Liver (tissue), 9 donors: Measurements from ENCODE around the gene GATAD2B. TPM values are rescaled to one million over a fixed set of nuclear protein-coding genes. Genes with fewer than 3 reads are reported as not detected.

Experiments
- DNase-seq: peaks from one replicate; pipeline ENCODE4 v3.0.0-alpha.2; 2017; ENCODE audit warnings: low spot score
- H3K27ac ChIP-seq, 2 donors: one replicate each; pipeline ENCODE4 v1.7.0; 2013; ENCODE audit warnings: inconsistent platforms in 2 of 2, low read length in 2 of 2, control low read depth in 1 of 2, low read depth in 1 of 2, mild to moderate bottlenecking in 1 of 2
- H3K27me3 ChIP-seq, 4 donors: one replicate each; pipeline versions ENCODE4 v1.6.1 to v1.7.0; 2013; ENCODE audit warnings: low read length in 3 of 4, inconsistent platforms in 1 of 4, mild to moderate bottlenecking in 1 of 4, moderate library complexity in 1 of 4; ENCODE audit not compliant: control insufficient read depth in 4 of 4, insufficient read depth in 4 of 4
- H3K36me3 ChIP-seq, 4 donors: one replicate each; pipeline versions ENCODE4 v1.6.1 to v1.7.0; 2013; ENCODE audit warnings: low read length in 3 of 4, mild to moderate bottlenecking in 3 of 4, low read depth in 1 of 4, moderate library complexity in 1 of 4; ENCODE audit not compliant: control insufficient read depth in 4 of 4, insufficient read depth in 3 of 4
- H3K4me1 ChIP-seq, 4 donors: one replicate each; pipeline versions ENCODE4 v1.6.1 to v1.7.0; 2013; ENCODE audit warnings: low read length in 3 of 4, mild to moderate bottlenecking in 3 of 4, moderate library complexity in 1 of 4; ENCODE audit not compliant: control insufficient read depth in 4 of 4, insufficient read depth in 4 of 4
- H3K4me3 ChIP-seq, 3 donors: one replicate each; pipeline versions ENCODE4 v1.6.1 to v1.7.0; 2013; ENCODE audit warnings: low read length in 3 of 3, control low read depth in 1 of 3, low read depth in 1 of 3, mild to moderate bottlenecking in 1 of 3
- H3K9ac ChIP-seq, 2 donors: one replicate each; pipeline ENCODE4 v1.7.0; 2013; ENCODE audit warnings: low read length in 2 of 2, mild to moderate bottlenecking in 2 of 2, moderate library complexity in 2 of 2, control low read depth in 1 of 2, low read depth in 1 of 2
- H3K9me3 ChIP-seq, 4 donors: one replicate each; pipeline versions ENCODE4 v1.6.1 to v1.7.0; 2013; ENCODE audit warnings: low read length in 3 of 4; ENCODE audit not compliant: control insufficient read depth in 4 of 4
- EGR1 ChIP-seq, 2 donors: IDR thresholded peaks; 2 replicates each; pipeline ENCODE4 v1.6.1; 2016 to 2018; ENCODE audit warnings: antibody characterized with exemption in 2 of 2, low read depth in 2 of 2
- FOXA1 ChIP-seq: IDR thresholded peaks from 2 replicates; pipeline ENCODE4 v1.6.1; 2016; ENCODE audit warnings: antibody characterized with exemption
- FOXA2 ChIP-seq: IDR thresholded peaks from 2 replicates; pipeline ENCODE4 v1.6.1; 2016; ENCODE audit warnings: antibody characterized with exemption
- GABPA ChIP-seq, 2 donors: IDR thresholded peaks in 1 of 2; conservative IDR thresholded peaks in 1 of 2; 2 replicates each; pipeline ENCODE4 v1.6.1; 2016; ENCODE audit warnings: antibody characterized with exemption in 2 of 2, mild to moderate bottlenecking in 1 of 2, moderate library complexity in 1 of 2
- HNF4A ChIP-seq, 2 donors: conservative IDR thresholded peaks; 2 replicates each; pipeline ENCODE4 v1.6.1; 2016; ENCODE audit warnings: antibody characterized with exemption in 2 of 2, mild to moderate bottlenecking in 2 of 2
- HNF4G ChIP-seq: IDR thresholded peaks from 2 replicates; pipeline ENCODE4 v1.6.1; 2016; ENCODE audit warnings: antibody characterized with exemption
- NR2F2 ChIP-seq: IDR thresholded peaks from 2 replicates; pipeline ENCODE4 v1.6.1; 2016; ENCODE audit warnings: antibody characterized with exemption
- RAD21 ChIP-seq, 2 donors: IDR thresholded peaks; 2 replicates each; pipeline ENCODE4 v1.6.1; 2016; ENCODE audit warnings: antibody characterized with exemption in 2 of 2, mild to moderate bottlenecking in 2 of 2
- RXRA ChIP-seq, 2 donors: IDR thresholded peaks; 2 replicates each; pipeline ENCODE4 v1.6.1; 2017 to 2018; ENCODE audit warnings: antibody characterized with exemption in 2 of 2, mild to moderate bottlenecking in 1 of 2
- TAF1 ChIP-seq: conservative IDR thresholded peaks from 2 replicates; pipeline ENCODE4 v1.6.1; 2016; ENCODE audit warnings: antibody characterized with exemption, mild to moderate bottlenecking
- YY1 ChIP-seq: IDR thresholded peaks from 2 replicates; pipeline ENCODE4 v1.6.1; 2016; ENCODE audit warnings: antibody characterized with exemption, mild to moderate bottlenecking
- WGBS: extraction: QIAGEN DNeasy Blood & Tissue Kit; methylation state at CpG from one replicate; pipeline ENCODE4 v1.1.7; 2013; 5-methylcytosine and 5-hydroxymethylcytosine counted together
- polyA plus RNA-seq, 2 donors: library from polyadenylated mRNA; stranded (reverse) in 1 of 2; unstranded in 1 of 2; fragments of 200-250 nt in 1 of 2; fragments of >200 nt in 1 of 2; fragmentation: Nextera tagmentation in 1 of 2; extraction: Ambion mirVana in 1 of 2; gene quantifications; one replicate each; pipeline versions ENCODE4 v1.2.1 to v1.2.3, GENCODE V29; 2013 to 2015
- total RNA-seq, 2 donors: library from RNA; depleted of rRNA; stranded (reverse); fragments of >200 nt; gene quantifications; one replicate each; pipeline ENCODE4 v1.2.3, GENCODE V29; 2014
- TF ChIP-seq, protein P1 (sequence below): IDR thresholded peaks from 2 replicates; pipeline ENCODE4 v1.6.1; 2016; ENCODE audit warnings: antibody characterized with exemption
- TF ChIP-seq, protein P2 (sequence below): IDR thresholded peaks from 2 replicates; pipeline ENCODE4 v1.6.1; 2016; ENCODE audit warnings: antibody characterized with exemption
- donor health status: healthy.
- donor health status: healthy.
- donor health status: healthy.
- donor health status: healthy.
- donor health status: healthy.

GATAD2B gene
- total and polyA plus RNA-seq, 4 donors: 3.2 to 4.9 (median 3.9) TPM

DNA sequence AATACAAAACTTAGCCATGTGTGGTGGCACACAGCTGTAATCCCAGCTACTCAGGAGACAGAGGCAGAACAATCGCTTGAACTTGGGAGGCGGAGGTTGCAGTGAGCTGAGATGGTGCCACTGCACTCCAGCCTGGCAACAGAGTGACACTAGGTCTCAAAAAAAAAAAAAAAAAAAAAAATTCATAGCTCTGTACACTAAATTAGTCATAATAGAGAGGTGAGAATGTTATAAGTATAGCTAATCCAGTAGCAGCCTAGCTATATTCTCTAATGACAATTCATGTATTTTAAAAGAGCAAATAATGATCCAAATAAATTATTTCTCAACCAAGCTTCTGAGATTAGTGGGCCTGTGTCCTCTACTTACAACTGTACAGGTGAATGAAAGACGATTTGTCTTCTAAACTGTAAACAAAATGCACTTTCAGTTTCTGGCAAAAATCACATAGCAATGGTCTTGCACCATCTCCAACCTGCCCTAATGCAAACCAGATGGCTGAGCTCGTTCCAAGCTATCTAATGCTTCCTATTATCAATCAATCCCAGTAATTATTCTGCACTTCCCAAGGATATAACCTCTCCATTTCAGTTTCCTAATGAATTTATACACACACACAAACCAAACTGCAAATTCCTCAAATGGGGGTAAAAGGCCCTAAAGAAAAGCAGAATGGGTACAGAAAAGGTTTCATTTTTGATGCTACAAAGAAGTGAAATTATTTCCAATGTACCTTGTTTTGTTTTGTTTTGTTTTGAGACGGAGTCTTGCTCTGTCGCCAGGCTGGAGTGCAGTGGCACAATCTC is 56.5 kb downstream of the GATAD2B start:
- no peak for DNase-seq
- H3K4me1 ChIP-seq: peaks cover 5 to 15% (median 10%) of the 10 kb centered on the region in 4 donors
- no peak overlapping the region for H3K9ac ChIP-seq
- peak in 1 of 2 donors; percentile 13 for TF ChIP-seq HNF4A (conservative IDR thresholded peaks at IDR 0.05)
- TF ChIP-seq RXRA (IDR thresholded peaks at IDR 0.05): peak in 1 of 2 donors; percentile 15
- no peak for TF ChIP-seq FOXA1
- peak overlapping the region; percentile 38 to 45 for H3K27ac ChIP-seq
- peaks cover 0 to 1% (median 0%) of the 10 kb centered on the region in 4 donors for H3K36me3 ChIP-seq
- H3K9me3 ChIP-seq: no peaks in the 10 kb centered on the region
- WGBS: 47% methylated on average over 6 of the region's 6 CpGs
- H3K27me3 ChIP-seq: no peaks in the 10 kb centered on the region
- no peak overlapping the region for H3K4me3 ChIP-seq

DNA sequence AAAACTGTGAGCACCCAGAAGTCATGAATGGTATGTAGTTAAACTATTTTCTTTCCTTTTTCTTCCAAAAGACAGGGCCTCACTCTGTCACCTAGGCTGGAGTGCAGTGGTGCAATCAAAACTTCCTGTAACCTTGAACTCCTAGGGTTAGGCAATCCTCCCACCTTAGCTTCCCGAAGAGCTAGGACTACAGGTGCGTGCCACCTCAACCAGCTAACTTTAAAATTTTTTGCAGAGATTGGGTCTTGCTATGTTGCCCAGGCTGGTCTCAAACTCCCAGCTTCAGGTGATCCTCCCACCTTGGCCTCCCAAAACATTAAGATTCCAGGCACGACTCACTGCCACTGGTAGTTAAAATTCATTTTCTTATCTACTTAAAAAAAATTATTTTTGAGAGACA is 62.5 kb downstream of the GATAD2B start:
- Histone ChIP-seq H3K36me3 (peaks cover 0 to 3% (median 0%) of the 10 kb centered on the region in 4 donors), H3K27me3 (no peaks in the 10 kb centered on the region), H3K9ac (no peak overlapping the region), H3K9me3 (no peaks in the 10 kb centered on the region), H3K4me3 (no peak overlapping the region), H3K4me1 (peaks cover 0 to 2% (median 0%) of the 10 kb centered on the region in 4 donors), H3K27ac (no peak overlapping the region)
- DNase-seq: no peak
- 62% methylated on average over 3 of the region's 3 CpGs for WGBS
- no peak for TF ChIP-seq NR2F2
- peak in 1 of 2 donors; percentile 22 for TF ChIP-seq HNF4A (conservative IDR thresholded peaks at IDR 0.05)
- TF ChIP-seq, protein P1, sequence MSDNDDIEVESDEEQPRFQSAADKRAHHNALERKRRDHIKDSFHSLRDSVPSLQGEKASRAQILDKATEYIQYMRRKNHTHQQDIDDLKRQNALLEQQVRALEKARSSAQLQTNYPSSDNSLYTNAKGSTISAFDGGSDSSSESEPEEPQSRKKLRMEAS: no peak
- peak; percentile 7 to 45 for TF ChIP-seq RXRA (IDR thresholded peaks at IDR 0.05)
- TF ChIP-seq, protein P2, sequence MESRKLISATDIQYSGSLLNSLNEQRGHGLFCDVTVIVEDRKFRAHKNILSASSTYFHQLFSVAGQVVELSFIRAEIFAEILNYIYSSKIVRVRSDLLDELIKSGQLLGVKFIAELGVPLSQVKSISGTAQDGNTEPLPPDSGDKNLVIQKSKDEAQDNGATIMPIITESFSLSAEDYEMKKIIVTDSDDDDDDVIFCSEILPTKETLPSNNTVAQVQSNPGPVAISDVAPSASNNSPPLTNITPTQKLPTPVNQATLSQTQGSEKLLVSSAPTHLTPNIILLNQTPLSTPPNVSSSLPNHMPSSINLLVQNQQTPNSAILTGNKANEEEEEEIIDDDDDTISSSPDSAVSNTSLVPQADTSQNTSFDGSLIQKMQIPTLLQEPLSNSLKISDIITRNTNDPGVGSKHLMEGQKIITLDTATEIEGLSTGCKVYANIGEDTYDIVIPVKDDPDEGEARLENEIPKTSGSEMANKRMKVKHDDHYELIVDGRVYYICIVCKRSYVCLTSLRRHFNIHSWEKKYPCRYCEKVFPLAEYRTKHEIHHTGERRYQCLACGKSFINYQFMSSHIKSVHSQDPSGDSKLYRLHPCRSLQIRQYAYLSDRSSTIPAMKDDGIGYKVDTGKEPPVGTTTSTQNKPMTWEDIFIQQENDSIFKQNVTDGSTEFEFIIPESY: no peak
- no peak for TF ChIP-seq YY1

GRCh38 chr1:153857505-153857904 is 65.3 kb downstream of the GATAD2B start:
- Histone ChIP-seq H3K9ac (no peak overlapping the region), H3K27ac (no peak overlapping the region), H3K4me1 (peaks cover 0 to 2% (median 0%) of the 10 kb centered on the region in 4 donors), H3K4me3 (no peak overlapping the region), H3K36me3 (peaks cover 0 to 4% (median under 1%) of the 10 kb centered on the region in 4 donors), H3K9me3 (no peaks in the 10 kb centered on the region), H3K27me3 (no peaks in the 10 kb centered on the region)
- WGBS: 98% methylated on average over 2 of the region's 2 CpGs
- DNase-seq: no peak
- TF ChIP-seq RAD21 (IDR thresholded peaks at IDR 0.05) (no peak), EGR1 (IDR thresholded peaks at IDR 0.05; ENCODE audit: low read depth in 2 of 2) (no peak), TAF1 (no peak), HNF4G (no peak)

GRCh38 chr1:153856763-153857162 is 66.0 kb downstream of the GATAD2B start:
- H3K36me3 ChIP-seq: peaks cover 0 to 6% (median 3%) of the 10 kb centered on the region in 4 donors
- H3K9me3 ChIP-seq: no peaks in the 10 kb centered on the region
- H3K27ac ChIP-seq: no peak overlapping the region
- peaks cover 0 to 2% (median 0%) of the 10 kb centered on the region in 4 donors for H3K4me1 ChIP-seq
- H3K4me3 ChIP-seq: no peak overlapping the region
- H3K27me3 ChIP-seq: no peaks in the 10 kb centered on the region
- no peak for TF ChIP-seq FOXA2
- no peak for TF ChIP-seq FOXA1
- TF ChIP-seq, protein P1: no peak
- no peak for TF ChIP-seq GABPA (IDR thresholded peaks at IDR 0.05 in 1 of 2, conservative IDR thresholded peaks at IDR 0.05 in 1 of 2)
- no peak overlapping the region for H3K9ac ChIP-seq
- DNase-seq: no peak
